Neural progenitor cell (in vitro differentiated cells): Measurements from ENCODE around the gene HYI. TPM values are rescaled to one million over a fixed set of nuclear protein-coding genes. Genes with fewer than 3 reads are reported as not detected.

Source experiments
- DNase-seq: peaks from one replicate; pipeline ENCODE4 v3.0.0-alpha.2; 2016; ENCODE audit warnings: low spot score
- H2AFZ ChIP-seq: fragments of 200-600 bp; sonication (generic); replicated peaks from 2 replicates; pipeline ENCODE4 v1.6.1; 2016; ENCODE audit warnings: antibody characterized with exemption
- H3F3A ChIP-seq: fragments of 200-600 bp; sonication (generic); 2 replicates; pipeline ENCODE4 v1.6.1; 2016; ENCODE audit warnings: antibody characterized with exemption, low read depth
- H3K27ac ChIP-seq: fragments of 200-600 bp; sonication (generic); 2 replicates; pipeline ENCODE4 v1.5.1; 2016; ENCODE audit warnings: mild to moderate bottlenecking
- H3K27me3 ChIP-seq: fragments of 200-600 bp; sonication (generic); 2 replicates; pipeline ENCODE4 v1.6.1; 2016; ENCODE audit warnings: mild to moderate bottlenecking, moderate library complexity
- H3K36me3 ChIP-seq: fragments of 200-600 bp; sonication (generic); 2 replicates; pipeline ENCODE4 v1.5.1; 2016
- H3K4me1 ChIP-seq: fragments of 200-600 bp; sonication (generic); 2 replicates; pipeline ENCODE4 v1.6.1; 2016; ENCODE audit warnings: mixed run types
- H3K4me2 ChIP-seq: fragments of 200-600 bp; sonication (generic); 2 replicates; pipeline ENCODE4 v1.6.1; 2016
- H3K4me3 ChIP-seq: fragments of 200-600 bp; sonication (generic); 2 replicates; pipeline ENCODE4 v1.5.1; 2016
- H3K79me2 ChIP-seq: fragments of 200-600 bp; sonication (generic); 2 replicates; pipeline ENCODE4 v1.6.1; 2016; ENCODE audit warnings: low read depth
- H3K9ac ChIP-seq: fragments of 200-600 bp; sonication (generic); 2 replicates; pipeline ENCODE4 v1.6.1; 2016
- H3K9me3 ChIP-seq: fragments of 200-600 bp; sonication (generic); 2 replicates; pipeline ENCODE4 v1.5.1; 2016; ENCODE audit warnings: low read depth
- H4K20me1 ChIP-seq: fragments of 200-600 bp; sonication (generic); 2 replicates; pipeline ENCODE4 v1.6.1; 2016; ENCODE audit warnings: low read depth
- H3K27ac Mint-ChIP-seq: 3 replicates; pipeline ENCODE4 v1.8.0; 2021; ENCODE audit warnings: mixed read lengths
- H3K27me3 Mint-ChIP-seq: 2 replicates; pipeline ENCODE4 v1.8.0; 2022; ENCODE audit warnings: low read depth, mild to moderate bottlenecking, inconsistent platforms, moderate library complexity, mixed read lengths; ENCODE audit not compliant: insufficient read depth
- H3K36me3 Mint-ChIP-seq: 3 replicates; pipeline ENCODE4 v1.8.0; 2021; ENCODE audit warnings: mixed read lengths
- H3K4me1 Mint-ChIP-seq: 3 replicates; pipeline ENCODE4 v1.8.0; 2021; ENCODE audit warnings: mixed read lengths
- H3K4me3 Mint-ChIP-seq: 3 replicates; pipeline ENCODE4 v1.8.0; 2021; ENCODE audit warnings: mild to moderate bottlenecking, moderate library complexity, mixed read lengths
- H3K9me3 Mint-ChIP-seq: 3 replicates; pipeline ENCODE4 v1.8.0; 2020; ENCODE audit warnings: mixed read lengths
- CTCF ChIP-seq: fragments of 200-600 bp; sonication (generic); IDR thresholded peaks from 2 replicates; pipeline ENCODE4 v1.5.1; 2017; ENCODE audit warnings: antibody characterized with exemption, mild to moderate bottlenecking
- EZH2 ChIP-seq: fragments of 200-600 bp; sonication (generic); IDR thresholded peaks from 2 replicates; pipeline ENCODE4 v1.6.1; 2017; ENCODE audit warnings: antibody characterized with exemption, mild to moderate bottlenecking, moderate library complexity
- EZH2phosphoT487 ChIP-seq: fragments of 200-600 bp; sonication (generic); IDR thresholded peaks from 2 replicates; pipeline ENCODE4 v1.6.1; 2017; ENCODE audit warnings: antibody characterized with exemption
- total RNA-seq: library from RNA; depleted of rRNA; stranded (reverse); fragments of >200 nt; gene quantifications from 2 replicates; pipeline ENCODE4 v1.2.3, GENCODE V29; 2015; ENCODE audit warnings: low replicate concordance

The HYI gene
- total RNA-seq, 1 donor from 2014 or later, result 10.3 TPM

DNA sequence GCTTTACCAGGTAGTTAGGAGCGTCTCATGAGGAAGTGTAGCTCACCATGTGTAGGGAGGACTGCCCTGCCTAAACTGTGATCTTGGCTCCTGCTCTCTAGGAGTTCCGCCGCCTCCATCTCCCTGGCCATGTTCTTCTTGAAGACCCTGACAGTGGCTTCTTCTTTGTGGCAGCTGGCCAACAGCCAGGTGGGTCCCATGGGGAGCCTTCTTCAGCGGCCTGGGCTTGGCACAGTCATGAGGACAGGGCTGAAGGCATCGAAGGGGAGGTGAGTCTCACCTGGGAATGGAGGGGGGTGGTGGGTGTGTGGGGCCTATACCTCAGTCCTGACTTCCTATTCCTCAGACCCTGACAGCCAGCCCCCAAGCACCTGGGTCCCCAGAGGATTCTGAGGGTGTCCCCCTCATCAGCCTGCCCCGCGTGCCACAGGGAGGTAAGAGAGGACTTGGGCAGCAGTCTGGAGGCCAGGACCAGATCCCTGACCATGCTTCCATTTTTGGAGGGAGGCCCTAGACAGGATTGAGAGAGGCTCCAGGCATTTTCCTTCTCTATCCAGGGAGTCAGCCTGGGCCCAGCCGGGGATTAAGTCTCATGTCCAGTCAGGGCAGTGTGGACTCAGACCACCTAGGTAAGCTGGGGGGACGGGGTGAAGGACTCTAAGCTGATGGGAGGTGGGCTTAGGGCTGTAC is 21.4 kb downstream of the HYI start:
- Mint-ChIP-seq H3K27me3 (peaks cover 5% of the 10 kb centered on the region), H3K9me3 (no peaks in the 10 kb centered on the region), H3K4me1 (peaks cover 25% of the 10 kb centered on the region), H3K27ac (no peak overlapping the region), H3K4me3 (no peak overlapping the region), H3K36me3 (peaks cover 28% of the 10 kb centered on the region)
- H3K27me3 ChIP-seq, result no peaks in the 10 kb centered on the region
- no peak overlapping the region for H2AFZ ChIP-seq
- H4K20me1 ChIP-seq, result no peaks in the 10 kb centered on the region
- no peaks in the 10 kb centered on the region for H3K36me3 ChIP-seq
- H3K4me1 ChIP-seq, result no peaks in the 10 kb centered on the region
- no peaks in the 10 kb centered on the region for H3K9me3 ChIP-seq
- H3K27ac ChIP-seq, result no peak overlapping the region
- no peak for DNase-seq
- no peaks in the 10 kb centered on the region for H3K79me2 ChIP-seq
- H3K9ac ChIP-seq, result no peak overlapping the region
- TF ChIP-seq CTCF (no peak), EZH2 (no peak), EZH2phosphoT487 (no peak)
- H3K4me2 ChIP-seq, result no peak overlapping the region
- H3F3A ChIP-seq, result no peaks in the 10 kb centered on the region
- H3K4me3 ChIP-seq, result no peak overlapping the region

DNA sequence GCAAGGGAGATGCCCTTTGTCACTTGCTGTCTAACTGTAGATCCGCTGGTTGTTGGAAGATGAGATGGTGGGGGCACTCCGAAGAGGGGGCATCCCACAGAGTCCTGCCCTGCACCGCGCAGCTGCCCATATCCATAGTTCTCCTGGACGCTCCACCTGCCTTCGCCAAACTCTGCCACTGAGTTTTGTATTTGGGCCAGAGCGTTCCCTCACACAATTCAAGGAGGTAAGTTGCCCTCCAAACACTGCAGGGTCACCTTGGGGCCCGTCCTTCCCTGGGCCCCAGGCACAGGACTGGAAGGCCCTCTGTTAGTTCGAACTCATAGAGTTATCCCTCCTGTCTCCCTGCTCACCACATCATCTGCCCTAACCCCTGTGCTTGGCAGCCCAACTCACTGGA is 22.1 kb downstream of the HYI start:
- peak overlapping the region; percentile 36 for H3K4me3 Mint-ChIP-seq
- Histone ChIP-seq H4K20me1 (no peaks in the 10 kb centered on the region), H3K4me1 (no peaks in the 10 kb centered on the region), H3K36me3 (no peaks in the 10 kb centered on the region), H3K9ac (no peak overlapping the region), H3K79me2 (no peaks in the 10 kb centered on the region), H3K9me3 (no peaks in the 10 kb centered on the region), H3F3A (no peaks in the 10 kb centered on the region), H2AFZ (no peak overlapping the region), H3K27ac (no peak overlapping the region), H3K4me3 (no peak overlapping the region), H3K4me2 (no peak overlapping the region), H3K27me3 (no peaks in the 10 kb centered on the region)
- no peak for TF ChIP-seq CTCF
- no peak for TF ChIP-seq EZH2
- TF ChIP-seq EZH2phosphoT487, result no peak
- H3K27me3 Mint-ChIP-seq, result peaks cover 6% of the 10 kb centered on the region
- H3K36me3 Mint-ChIP-seq, result peaks cover 33% of the 10 kb centered on the region
- peaks cover 19% of the 10 kb centered on the region for H3K4me1 Mint-ChIP-seq
- H3K9me3 Mint-ChIP-seq, result no peaks in the 10 kb centered on the region
- DNase-seq, result no peak
- no peak overlapping the region for H3K27ac Mint-ChIP-seq

GRCh38 chr1:43430831-43431230 is 22.9 kb downstream of the HYI start:
- Histone ChIP-seq H3K9me3 (no peaks in the 10 kb centered on the region), H3K9ac (no peak overlapping the region), H3F3A (no peaks in the 10 kb centered on the region), H3K27ac (no peak overlapping the region), H3K4me1 (no peaks in the 10 kb centered on the region), H3K79me2 (no peaks in the 10 kb centered on the region), H3K36me3 (no peaks in the 10 kb centered on the region), H3K27me3 (no peaks in the 10 kb centered on the region), H3K4me2 (no peak overlapping the region), H3K4me3 (no peak overlapping the region), H2AFZ (no peak overlapping the region), H4K20me1 (no peaks in the 10 kb centered on the region)
- Mint-ChIP-seq H3K27ac (no peak overlapping the region), H3K9me3 (no peaks in the 10 kb centered on the region), H3K36me3 (peaks cover 33% of the 10 kb centered on the region), H3K4me3 (no peak overlapping the region), H3K27me3 (peaks cover 8% of the 10 kb centered on the region), H3K4me1 (peaks cover 10% of the 10 kb centered on the region)
- no peak for DNase-seq
- no peak for TF ChIP-seq CTCF
- no peak for TF ChIP-seq EZH2
- TF ChIP-seq EZH2phosphoT487, result no peak
